Lower lobe of right lung (tissue), 2 donors: ENCODE measurements around the gene DENND4A. TPM values are rescaled to one million over a fixed set of nuclear protein-coding genes. Genes with fewer than 3 reads are reported as not detected.
A peak's percentile ranks its signal among the peaks of the same experiment; 100 is the strongest.

Source experiments
- ATAC-seq, 2 donors: fragments of 200-7000 bp; cut with Tn5 transposase; one replicate each; pipeline ENCODE4 v1.9.1; 2020 to 2022; ENCODE audit warnings: mild to moderate bottlenecking in 2 of 2, moderate library complexity in 2 of 2
- DNase-seq: peaks from one replicate; pipeline ENCODE4 v3.0.0-alpha.2; 2020
- H3K27ac ChIP-seq: fragments of 200-600 bp; one replicate; pipeline ENCODE4 v1.8.0; 2022
- H3K27me3 ChIP-seq: fragments of 200-600 bp; one replicate; pipeline ENCODE4 v1.8.0; 2022; ENCODE audit warnings: low read depth
- H3K36me3 ChIP-seq: fragments of 200-600 bp; one replicate; pipeline ENCODE4 v1.8.0; 2022; ENCODE audit warnings: mild to moderate bottlenecking
- H3K4me1 ChIP-seq: fragments of 200-600 bp; one replicate; pipeline ENCODE4 v1.8.0; 2022
- H3K4me3 ChIP-seq: fragments of 200-600 bp; one replicate; pipeline ENCODE4 v1.8.0; 2022; ENCODE audit warnings: mild to moderate bottlenecking
- H3K9me3 ChIP-seq: fragments of 200-600 bp; one replicate; pipeline ENCODE4 v1.8.0; 2022
- CTCF ChIP-seq: fragments of 200-600 bp; IDR thresholded peaks from one replicate; pipeline ENCODE4 v1.8.0; 2022; ENCODE audit warnings: antibody characterized with exemption, mild to moderate bottlenecking
- intact Hi-C: fragments of 100-400 bp; cut with DNase I; formaldehyde crosslinking; loops from one replicate; pipeline ENCODE4 v1.11.0; 2022
- total RNA-seq: library from RNA; stranded (reverse); fragmentation: NEBNext Ultra II Directional; extraction: Animal tissue kit (Norgen Biotek cat#: 25700); gene quantifications from one replicate; pipeline ENCODE4 v1.2.1, GENCODE V29; 2021
- donor health status: DM: no; HTN: yes; CAD: no; lungs with severe emphysema.

Gene DENND4A
- total RNA-seq, 1 donor from 2014 or later = 34.6 TPM

- H3K9me3 ChIP-seq = no peaks in the 10 kb centered on the region
- no peaks in the 10 kb centered on the region for H3K36me3 ChIP-seq
- no peak overlapping the region for H3K4me3 ChIP-seq
- DNase-seq (no peak), ATAC-seq (no peak)
- H3K27ac ChIP-seq = no peak overlapping the region
- peaks cover 4% of the 10 kb centered on the region for H3K4me1 ChIP-seq
- TF ChIP-seq CTCF = no peak
- no peaks in the 10 kb centered on the region for H3K27me3 ChIP-seq
- intact Hi-C loops = no loop called here
These were observed 147.8 kb downstream of the DENND4A start for GRCh38 chr15:65644282-65644681.

GRCh38 chr15:65642594-65642993 is 149.5 kb downstream of the DENND4A start:
- TF ChIP-seq CTCF = no peak
- no peak overlapping the region for H3K4me3 ChIP-seq
- H3K9me3 ChIP-seq = no peaks in the 10 kb centered on the region
- H3K36me3 ChIP-seq = no peaks in the 10 kb centered on the region
- no peak overlapping the region for H3K27ac ChIP-seq
- no peaks in the 10 kb centered on the region for H3K27me3 ChIP-seq
- ATAC-seq (no peak), DNase-seq (no peak)
- intact Hi-C loops = no loop called here
- H3K4me1 ChIP-seq = peaks cover 11% of the 10 kb centered on the region

GRCh38 chr15:65641768-65642475 is 150.2 kb downstream of the DENND4A start:
- H3K36me3 ChIP-seq = no peaks in the 10 kb centered on the region
- H3K4me1 ChIP-seq = peaks cover 11% of the 10 kb centered on the region
- TF ChIP-seq CTCF = no peak
- H3K27ac ChIP-seq = no peak overlapping the region
- no peak overlapping the region for H3K4me3 ChIP-seq
- no peaks in the 10 kb centered on the region for H3K27me3 ChIP-seq
- DNase-seq (no peak), ATAC-seq (no peak)
- no peaks in the 10 kb centered on the region for H3K9me3 ChIP-seq
- intact Hi-C loops = no loop called here

- Histone ChIP-seq H3K4me3 (no peak overlapping the region), H3K27ac (no peak overlapping the region), H3K4me1 (peaks cover 11% of the 10 kb centered on the region), H3K36me3 (no peaks in the 10 kb centered on the region), H3K9me3 (no peaks in the 10 kb centered on the region), H3K27me3 (no peaks in the 10 kb centered on the region)
- ATAC-seq (no peak), DNase-seq (no peak)
- intact Hi-C loops = no loop called here
- TF ChIP-seq CTCF = no peak
These were observed 152.6 kb downstream of the DENND4A start for GRCh38 chr15:65639509-65639908.

- TF ChIP-seq CTCF = peak; percentile 75
- no peaks in the 10 kb centered on the region for H3K36me3 ChIP-seq
- H3K4me1 ChIP-seq = peaks cover 11% of the 10 kb centered on the region
- ATAC-seq (peak; percentile 76 to 82), DNase-seq (no peak)
- no peak overlapping the region for H3K27ac ChIP-seq
- no peaks in the 10 kb centered on the region for H3K27me3 ChIP-seq
- no peaks in the 10 kb centered on the region for H3K9me3 ChIP-seq
- intact Hi-C loops = no loop called here
- H3K4me3 ChIP-seq = no peak overlapping the region
These were observed 153.4 kb downstream of the DENND4A start for GRCh38 chr15:65638681-65639089.
